HFFc6 (cell line): ENCODE data around the gene TIMM17B. TPM values are rescaled to one million over a fixed set of nuclear protein-coding genes. Genes with fewer than 3 reads are reported as not detected.

Source experiments
- DNase-seq: peaks from one replicate; pipeline ENCODE4 v3.0.0-alpha.2; 2018
- H3K27ac Mint-ChIP-seq: 2 replicates; pipeline ENCODE4 v1.8.0; 2020; ENCODE audit warnings: mild to moderate bottlenecking, mixed read lengths
- H3K27me3 Mint-ChIP-seq: 2 replicates; pipeline ENCODE4 v1.8.0; 2021; ENCODE audit warnings: mild to moderate bottlenecking, moderate library complexity, mixed read lengths; ENCODE audit not compliant: insufficient read depth
- H3K36me3 Mint-ChIP-seq: 2 replicates; pipeline ENCODE4 v1.8.0; 2021; ENCODE audit warnings: low read depth, mixed read lengths
- H3K4me1 Mint-ChIP-seq: 2 replicates; pipeline ENCODE4 v1.8.0; 2020; ENCODE audit warnings: low read depth, mixed read lengths
- H3K4me3 Mint-ChIP-seq: 2 replicates; pipeline ENCODE4 v1.8.0; 2020; ENCODE audit warnings: mild to moderate bottlenecking, moderate library complexity, mixed read lengths
- H3K9me3 Mint-ChIP-seq: 2 replicates; pipeline ENCODE4 v1.8.0; 2020; ENCODE audit warnings: mild to moderate bottlenecking, mixed read lengths
- CTCF ChIP-seq: fragments of 200-600 bp; sonication (generic); IDR thresholded peaks from 2 replicates; pipeline ENCODE4 v1.5.0; 2021; ENCODE audit warnings: antibody characterized with exemption, mild to moderate bottlenecking
- total RNA-seq, 6 experiments: library from RNA; stranded (reverse); fragmentation: NEBNext Ultra II Directional; extraction: Animal tissue kit (Norgen Biotek cat#: 25700); gene quantifications; 2 replicates in 1 of 6; 3 replicates in 5 of 6; pipeline ENCODE4 v1.2.3, GENCODE V29; 2021

The TIMM17B gene
- total RNA-seq, 6 experiments from 2014 or later = 53.0 to 65.2 (median 61.6) TPM

GRCh38 chrX:48911412-48912182 lies 14.0 kb upstream of the TIMM17B start, which contains the start of gene SLC35A2:
SLC35A2 (minus strand) TSS chrX:48911646; CDS start chrX:48911636, 10 bp downstream.
- H3K27me3 Mint-ChIP-seq = no peaks in the 10 kb centered on the region
- peaks cover 11% of the 10 kb centered on the region for H3K36me3 Mint-ChIP-seq
- peaks cover 9% of the 10 kb centered on the region for H3K4me1 Mint-ChIP-seq
- no peak for TF ChIP-seq CTCF
- peak within 1 kb of the TSS; percentile 96 for H3K4me3 Mint-ChIP-seq
- DNase-seq = peak; percentile 66
- H3K9me3 Mint-ChIP-seq = no peaks in the 10 kb centered on the region
- H3K27ac Mint-ChIP-seq = peak within 1 kb of the TSS; percentile 96

GRCh38 chrX:48910926-48911411 lies 13.4 kb upstream of the TIMM17B start:
- H3K9me3 Mint-ChIP-seq = no peaks in the 10 kb centered on the region
- no peak for DNase-seq
- peak overlapping the region; percentile 96 for H3K4me3 Mint-ChIP-seq
- H3K36me3 Mint-ChIP-seq = peaks cover 11% of the 10 kb centered on the region
- H3K4me1 Mint-ChIP-seq = peaks cover 9% of the 10 kb centered on the region
- TF ChIP-seq CTCF = no peak
- H3K27me3 Mint-ChIP-seq = no peaks in the 10 kb centered on the region
- H3K27ac Mint-ChIP-seq = peak overlapping the region; percentile 96

- H3K4me1 Mint-ChIP-seq = peaks cover 9% of the 10 kb centered on the region
- no peak for DNase-seq
- H3K36me3 Mint-ChIP-seq = peaks cover 11% of the 10 kb centered on the region
- TF ChIP-seq CTCF = no peak
- H3K27ac Mint-ChIP-seq = no peak overlapping the region
- H3K27me3 Mint-ChIP-seq = no peaks in the 10 kb centered on the region
- H3K4me3 Mint-ChIP-seq = peak overlapping the region; percentile 96
- H3K9me3 Mint-ChIP-seq = no peaks in the 10 kb centered on the region
These were observed 12.2 kb upstream of the TIMM17B start for GRCh38 chrX:48909703-48910294.

GRCh38 chrX:48908600-48908999 lies 11.0 kb upstream of the TIMM17B start:
- Mint-ChIP-seq H3K36me3 (peaks cover 11% of the 10 kb centered on the region), H3K9me3 (no peaks in the 10 kb centered on the region), H3K27ac (no peak overlapping the region), H3K4me3 (no peak overlapping the region), H3K27me3 (no peaks in the 10 kb centered on the region), H3K4me1 (peaks cover 9% of the 10 kb centered on the region)
- no peak for TF ChIP-seq CTCF
- DNase-seq = no peak

GRCh38 chrX:48905090-48905790 lies 7.7 kb upstream of the TIMM17B start:
- no peaks in the 10 kb centered on the region for H3K4me1 Mint-ChIP-seq
- H3K27ac Mint-ChIP-seq = no peak overlapping the region
- no peaks in the 10 kb centered on the region for H3K36me3 Mint-ChIP-seq
- TF ChIP-seq CTCF = no peak
- no peaks in the 10 kb centered on the region; the same call in 1 of the 2 replicates for H3K27me3 Mint-ChIP-seq
- no peak overlapping the region for H3K4me3 Mint-ChIP-seq
- no peaks in the 10 kb centered on the region for H3K9me3 Mint-ChIP-seq
- DNase-seq = no peak
